Stimulated activated CD4-positive, alpha-beta T cell treated with anti-CD3 and anti-CD28 coated beads, Interleukin-12 subunit alpha, Interleukin-12 subunit beta, amount 100 ng/mL, for 48 hours (primary cell): ENCODE data around the gene POU5F1.

Source experiments
- DNase-seq, 3 donors: peaks; one replicate each; pipeline ENCODE4 v3.0.0-alpha.2; 2020; ENCODE audit warnings: low read depth in 2 of 3, low spot score in 1 of 3

The POU5F1 gene

GRCh38 chr6:31144296-31144969, 26.0 kb downstream of the POU5F1 start:
- no peak for DNase-seq

GRCh38 chr6:31143148-31143547, 27.3 kb downstream of the POU5F1 start:
- DNase-seq: no peak

- DNase-seq: no peak
These were observed 28.1 kb downstream of the POU5F1 start for GRCh38 chr6:31142361-31142761.

- no peak for DNase-seq
These were observed 29.8 kb downstream of the POU5F1 start for GRCh38 chr6:31140643-31141042.

GRCh38 chr6:31139599-31139998, 30.9 kb downstream of the POU5F1 start:
- DNase-seq: no peak

- no peak for DNase-seq
These were observed 31.5 kb downstream of the POU5F1 start, which contains the start of gene PSORS1C2 for GRCh38 chr6:31138982-31139381. TSS of gene PSORS1C2 (minus strand) at chr6:31139066. CDS start at chr6:31139026, 40 bp downstream.

- DNase-seq: no peak
These were observed 34.8 kb downstream of the POU5F1 start for GRCh38 chr6:31135710-31136109.

- no peak for DNase-seq
These were observed 37.7 kb downstream of the POU5F1 start for GRCh38 chr6:31132806-31133205.

GRCh38 chr6:31131595-31131994, 38.9 kb downstream of the POU5F1 start:
- no peak for DNase-seq

GRCh38 chr6:31130751-31131150, 39.7 kb downstream of the POU5F1 start:
- no peak for DNase-seq

- no peak for DNase-seq
These were observed 41.4 kb downstream of the POU5F1 start for GRCh38 chr6:31129130-31129529.

- peak; percentile 39 to 83 (median 64) for DNase-seq
These were observed 42.3 kb downstream of the POU5F1 start for GRCh38 chr6:31128093-31128676.

- no peak for DNase-seq
These were observed 43.9 kb downstream of the POU5F1 start for GRCh38 chr6:31126396-31127175.

GRCh38 chr6:31125586-31126363, 44.7 kb downstream of the POU5F1 start:
- no peak for DNase-seq

- no peak for DNase-seq
These were observed 45.3 kb downstream of the POU5F1 start for GRCh38 chr6:31125162-31125561.

- no peak for DNase-seq
These were observed 47.4 kb downstream of the POU5F1 start for GRCh38 chr6:31122791-31123706.

GRCh38 chr6:31121131-31121790, 49.2 kb downstream of the POU5F1 start:
- DNase-seq: no peak

GRCh38 chr6:31120151-31120915, 50.1 kb downstream of the POU5F1 start, which contains the start of gene CDSN:
TSS of gene CDSN (minus strand) at chr6:31120446. CDS start at chr6:31120419, 27 bp downstream.
- no peak for DNase-seq

- DNase-seq: no peak
These were observed 52.3 kb downstream of the POU5F1 start for GRCh38 chr6:31118178-31118577.
